COR-L47 (cell line): Measurements from ENCODE around the gene RTEL1.
"Not testable (repeated sequence)": the region's sequence is repeated elsewhere in the genome, so short reads cannot be mapped to it uniquely, and the experiment has no call there.

Source experiments
- DNase-seq: peaks from one replicate; lab custom pipeline; 2025; lab: John Stamatoyannopoulos, UW

The RTEL1 gene, protein sequence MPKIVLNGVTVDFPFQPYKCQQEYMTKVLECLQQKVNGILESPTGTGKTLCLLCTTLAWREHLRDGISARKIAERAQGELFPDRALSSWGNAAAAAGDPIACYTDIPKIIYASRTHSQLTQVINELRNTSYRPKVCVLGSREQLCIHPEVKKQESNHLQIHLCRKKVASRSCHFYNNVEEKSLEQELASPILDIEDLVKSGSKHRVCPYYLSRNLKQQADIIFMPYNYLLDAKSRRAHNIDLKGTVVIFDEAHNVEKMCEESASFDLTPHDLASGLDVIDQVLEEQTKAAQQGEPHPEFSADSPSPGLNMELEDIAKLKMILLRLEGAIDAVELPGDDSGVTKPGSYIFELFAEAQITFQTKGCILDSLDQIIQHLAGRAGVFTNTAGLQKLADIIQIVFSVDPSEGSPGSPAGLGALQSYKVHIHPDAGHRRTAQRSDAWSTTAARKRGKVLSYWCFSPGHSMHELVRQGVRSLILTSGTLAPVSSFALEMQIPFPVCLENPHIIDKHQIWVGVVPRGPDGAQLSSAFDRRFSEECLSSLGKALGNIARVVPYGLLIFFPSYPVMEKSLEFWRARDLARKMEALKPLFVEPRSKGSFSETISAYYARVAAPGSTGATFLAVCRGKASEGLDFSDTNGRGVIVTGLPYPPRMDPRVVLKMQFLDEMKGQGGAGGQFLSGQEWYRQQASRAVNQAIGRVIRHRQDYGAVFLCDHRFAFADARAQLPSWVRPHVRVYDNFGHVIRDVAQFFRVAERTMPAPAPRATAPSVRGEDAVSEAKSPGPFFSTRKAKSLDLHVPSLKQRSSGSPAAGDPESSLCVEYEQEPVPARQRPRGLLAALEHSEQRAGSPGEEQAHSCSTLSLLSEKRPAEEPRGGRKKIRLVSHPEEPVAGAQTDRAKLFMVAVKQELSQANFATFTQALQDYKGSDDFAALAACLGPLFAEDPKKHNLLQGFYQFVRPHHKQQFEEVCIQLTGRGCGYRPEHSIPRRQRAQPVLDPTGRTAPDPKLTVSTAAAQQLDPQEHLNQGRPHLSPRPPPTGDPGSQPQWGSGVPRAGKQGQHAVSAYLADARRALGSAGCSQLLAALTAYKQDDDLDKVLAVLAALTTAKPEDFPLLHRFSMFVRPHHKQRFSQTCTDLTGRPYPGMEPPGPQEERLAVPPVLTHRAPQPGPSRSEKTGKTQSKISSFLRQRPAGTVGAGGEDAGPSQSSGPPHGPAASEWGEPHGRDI (N-terminal part only)

DNA sequence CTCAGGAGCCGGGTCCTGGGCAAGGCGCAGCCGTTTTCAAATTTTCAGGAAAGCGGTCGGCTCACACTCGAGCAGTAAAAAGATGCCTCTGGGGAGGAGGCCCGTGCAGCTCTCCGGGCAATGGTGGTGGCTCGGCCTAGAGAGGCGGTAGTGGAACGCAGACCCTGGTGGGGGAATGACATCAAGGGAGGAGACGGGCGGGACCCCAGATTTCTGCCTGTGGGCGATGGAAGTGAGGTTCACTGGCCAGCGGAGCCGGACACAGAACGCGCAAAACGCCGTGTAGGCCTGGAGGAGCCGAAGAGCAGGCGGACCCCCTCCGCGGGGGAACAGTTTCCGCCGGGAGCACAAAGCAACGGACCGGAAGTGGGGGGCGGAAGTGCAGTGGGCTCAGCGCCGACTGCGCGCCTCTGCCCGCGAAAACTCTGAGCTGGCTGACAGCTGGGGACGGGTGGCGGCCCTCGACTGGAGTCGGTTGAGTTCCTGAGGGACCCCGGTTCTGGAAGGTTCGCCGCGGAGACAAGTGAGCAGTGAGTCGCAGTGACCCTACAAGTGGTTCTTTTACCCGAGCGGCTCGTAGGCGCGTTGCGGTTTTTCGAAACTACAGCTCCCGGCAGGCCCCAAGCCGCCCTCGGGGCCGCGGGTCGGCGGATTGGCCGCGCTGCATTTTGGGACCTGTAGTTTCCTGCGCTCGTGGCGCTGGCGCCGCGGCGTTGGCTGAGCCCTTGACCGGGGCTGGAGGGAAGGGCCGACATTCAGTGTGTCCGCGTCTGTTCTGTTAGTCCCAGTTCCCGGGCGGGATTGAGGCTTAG lies at the start of gene RTEL1:
TSS of gene RTEL1 (plus strand) at position 376 of the 812 bp plus-strand sequence. CDS start 1,091 bp downstream, outside the sequence.
- peak; percentile 86 for DNase-seq

DNA sequence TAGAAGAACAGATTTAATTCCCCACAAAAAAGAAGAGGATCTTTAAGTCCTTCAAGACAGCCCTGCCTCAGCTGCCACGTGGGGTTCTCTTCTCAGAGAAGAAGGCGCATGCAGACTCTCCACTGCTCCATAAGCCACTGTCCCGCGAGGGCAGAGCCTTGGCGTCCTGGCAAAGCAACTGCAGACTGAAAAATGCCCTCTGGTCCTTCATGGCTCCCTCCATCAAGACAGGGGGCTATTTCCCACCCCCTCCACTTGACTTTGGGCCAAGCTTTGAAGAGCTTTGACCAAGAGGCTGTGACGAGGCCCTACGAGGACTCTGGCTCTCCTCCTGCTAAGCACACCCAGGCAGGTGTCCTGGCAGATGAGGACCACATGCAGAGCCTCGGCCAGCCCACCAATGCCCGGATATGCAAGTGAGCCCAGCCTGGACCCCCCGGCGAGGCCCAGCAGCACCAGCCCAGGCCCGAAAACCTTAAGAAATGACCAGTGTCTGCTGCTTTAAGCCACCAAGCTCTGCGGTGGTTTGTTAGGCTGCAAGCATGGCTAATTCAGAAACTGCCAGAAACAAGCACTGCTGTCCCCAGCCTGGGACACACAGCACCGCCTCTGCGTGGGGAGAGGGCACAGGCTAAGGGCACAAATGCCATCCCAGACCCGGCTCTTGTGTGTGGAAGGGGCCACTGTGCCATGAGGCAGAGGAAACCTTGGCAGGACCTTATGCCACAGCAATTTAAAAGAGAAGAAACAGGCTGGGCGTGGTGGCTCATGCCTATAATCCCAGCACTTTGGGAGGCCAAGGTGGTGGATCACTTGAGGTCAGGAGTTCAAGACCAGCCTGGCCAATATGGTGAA lies 47.3 kb upstream of the RTEL1 start:
- no peak for DNase-seq

DNA sequence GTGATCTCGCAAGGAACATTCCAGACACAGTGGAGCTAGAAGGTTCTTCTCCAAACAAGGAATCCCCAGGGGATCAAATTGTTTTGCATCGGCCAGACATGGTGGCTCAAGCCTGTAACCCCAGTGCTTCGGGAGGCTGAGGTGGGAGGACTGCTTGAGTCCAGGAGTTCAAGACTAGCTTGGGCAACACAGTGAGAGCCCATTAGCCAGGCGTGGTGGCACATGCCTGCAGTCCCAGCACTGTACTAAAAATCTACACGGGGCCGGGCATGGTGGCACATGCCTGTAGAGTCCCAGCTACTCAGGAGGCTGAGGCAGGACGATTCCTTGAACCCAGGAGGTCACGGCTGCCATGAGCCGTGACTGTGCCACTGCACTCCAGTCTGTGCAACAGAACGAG lies 46.5 kb upstream of the RTEL1 start:
- DNase-seq: no peak

DNA sequence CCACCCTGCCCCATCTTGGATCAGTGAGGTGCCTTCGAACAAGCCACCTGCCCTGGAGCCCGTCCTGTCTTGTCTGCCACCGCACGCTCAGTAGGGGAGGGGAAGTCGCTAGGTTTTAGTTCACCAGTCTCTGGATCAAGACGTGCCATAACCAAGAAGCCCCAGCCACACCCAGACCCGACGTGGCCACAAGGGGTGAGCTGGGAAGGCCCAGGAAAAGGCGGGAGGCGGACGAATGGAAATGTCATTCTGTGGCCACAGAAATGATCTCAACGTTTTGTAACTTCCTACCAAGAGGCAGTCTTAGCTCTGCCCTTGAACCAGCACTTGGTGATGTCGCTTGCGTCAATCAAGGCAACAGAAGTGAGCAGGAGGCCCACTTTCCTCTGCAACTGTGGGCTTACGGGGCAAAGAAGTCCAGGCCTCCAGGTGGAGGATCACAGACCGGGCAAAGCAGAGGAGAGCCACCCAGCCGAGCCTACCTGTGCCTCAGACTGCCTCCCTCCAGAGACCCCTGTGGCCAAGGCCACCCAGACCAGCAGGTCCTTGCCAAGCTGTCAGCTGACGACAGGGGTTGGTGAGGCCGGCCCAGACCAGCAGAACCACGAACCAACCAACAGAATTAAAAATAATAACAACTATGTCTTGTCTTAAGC lies 45.7 kb upstream of the RTEL1 start:
- no peak for DNase-seq

- DNase-seq: not testable (repeated sequence)
These were observed 44.1 kb upstream of the RTEL1 start for GRCh38 chr20:63613863-63614594.

GRCh38 chr20:63617092-63617875 lies 40.8 kb upstream of the RTEL1 start:
- no peak for DNase-seq

DNA sequence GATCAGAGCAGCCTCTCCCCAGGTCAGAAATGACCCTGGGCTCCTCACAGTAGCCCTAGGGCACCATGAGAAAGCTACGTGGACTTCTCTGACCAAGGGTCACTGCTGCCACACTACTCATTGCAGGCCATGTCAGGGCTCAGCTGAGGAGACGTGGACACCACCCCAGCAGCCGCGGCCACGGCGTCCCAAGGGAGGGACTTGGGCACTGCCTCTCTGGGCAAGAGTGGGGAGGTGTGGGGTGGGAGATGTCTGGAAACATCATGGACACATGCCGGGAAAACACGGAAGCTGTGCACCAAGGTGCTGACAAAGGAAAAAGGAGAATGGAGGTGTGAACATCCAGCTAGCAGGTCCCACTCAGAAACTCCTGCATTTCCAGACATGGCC lies 40.2 kb upstream of the RTEL1 start:
- DNase-seq: no peak

- DNase-seq: no peak
These were observed 39.7 kb upstream of the RTEL1 start for GRCh38 chr20:63618291-63618980.

GRCh38 chr20:63619086-63619485 lies 39.0 kb upstream of the RTEL1 start:
- DNase-seq: no peak

DNA sequence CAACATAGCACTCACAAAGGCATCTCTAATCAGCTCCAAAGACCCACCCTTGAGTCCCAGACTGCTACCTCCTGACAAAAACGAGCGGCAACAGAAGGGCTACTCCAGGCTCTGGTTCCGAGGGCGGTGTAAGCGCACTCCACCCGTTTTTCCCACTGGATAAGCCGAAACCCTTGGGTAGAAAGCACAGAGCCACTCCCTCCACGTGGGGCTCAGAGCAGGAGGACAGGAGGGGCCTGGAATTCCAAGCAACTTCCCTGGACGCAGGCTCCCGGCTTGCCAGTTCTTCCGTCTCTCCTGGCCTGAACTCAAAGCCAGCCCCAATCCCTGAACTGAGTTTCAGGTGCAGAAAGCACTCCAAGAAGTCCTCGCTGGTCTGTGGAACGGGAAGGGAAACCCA lies 38.6 kb upstream of the RTEL1 start:
- no peak for DNase-seq

DNA sequence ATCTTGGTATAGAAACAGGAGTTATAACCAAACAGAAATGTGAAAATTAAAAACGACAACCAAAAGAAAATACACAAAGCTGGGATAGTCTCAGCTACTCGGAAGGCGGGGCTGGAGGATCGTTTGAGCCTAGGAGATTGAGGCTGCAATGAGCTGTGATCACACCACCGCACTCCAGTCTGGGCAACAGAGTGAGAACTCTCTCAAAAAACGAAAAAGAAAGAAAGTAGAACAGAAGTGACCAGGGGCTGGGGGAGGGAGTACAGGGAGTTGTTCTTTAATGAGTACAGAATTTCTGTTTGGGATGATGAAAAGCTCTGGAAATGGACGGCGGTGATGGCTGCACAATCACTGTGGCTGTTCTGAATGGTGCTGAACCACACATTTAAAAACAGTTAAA lies 37.1 kb upstream of the RTEL1 start:
- DNase-seq: no peak

DNA sequence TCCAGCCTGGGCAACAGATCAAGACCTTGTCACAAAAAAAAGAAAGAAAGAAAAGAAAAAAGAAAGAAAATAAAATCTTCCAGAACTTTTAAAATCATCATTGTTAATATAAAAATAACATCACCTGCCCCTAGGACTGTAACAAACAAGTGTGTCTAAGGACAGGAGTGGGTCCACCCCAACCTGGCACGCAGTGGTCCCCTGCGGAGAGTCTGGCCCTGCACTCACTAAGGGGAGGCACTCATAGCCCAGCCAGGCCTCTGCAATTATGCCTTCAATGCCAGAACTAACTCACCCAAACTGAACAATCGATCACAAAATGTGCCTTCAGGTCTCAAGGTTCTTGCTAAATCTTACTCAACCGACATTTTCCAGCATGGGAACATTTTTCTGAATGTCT lies 36.0 kb upstream of the RTEL1 start:
- no peak for DNase-seq

DNA sequence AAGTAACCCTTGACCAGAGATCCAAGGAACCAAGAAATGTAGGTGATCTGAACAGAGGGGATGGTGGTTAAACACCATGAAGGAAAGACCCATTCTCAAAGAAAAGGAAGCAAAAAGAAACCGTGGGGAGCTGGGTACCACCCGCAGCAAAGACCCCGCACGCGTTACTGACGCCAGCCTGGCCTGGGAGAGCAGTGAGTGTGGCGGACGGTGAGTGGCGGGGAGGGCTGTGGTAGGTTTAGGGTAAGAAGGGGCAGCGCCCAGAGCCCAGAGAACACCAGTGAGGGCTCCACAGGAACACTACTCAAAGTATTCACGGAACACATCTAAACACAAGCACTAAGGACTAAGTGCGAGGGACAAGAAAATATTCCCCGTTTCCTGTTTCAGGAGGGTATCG lies 35.4 kb upstream of the RTEL1 start:
- DNase-seq: no peak

- no peak for DNase-seq
These were observed 33.6 kb upstream of the RTEL1 start for GRCh38 chr20:63624486-63624885.

DNA sequence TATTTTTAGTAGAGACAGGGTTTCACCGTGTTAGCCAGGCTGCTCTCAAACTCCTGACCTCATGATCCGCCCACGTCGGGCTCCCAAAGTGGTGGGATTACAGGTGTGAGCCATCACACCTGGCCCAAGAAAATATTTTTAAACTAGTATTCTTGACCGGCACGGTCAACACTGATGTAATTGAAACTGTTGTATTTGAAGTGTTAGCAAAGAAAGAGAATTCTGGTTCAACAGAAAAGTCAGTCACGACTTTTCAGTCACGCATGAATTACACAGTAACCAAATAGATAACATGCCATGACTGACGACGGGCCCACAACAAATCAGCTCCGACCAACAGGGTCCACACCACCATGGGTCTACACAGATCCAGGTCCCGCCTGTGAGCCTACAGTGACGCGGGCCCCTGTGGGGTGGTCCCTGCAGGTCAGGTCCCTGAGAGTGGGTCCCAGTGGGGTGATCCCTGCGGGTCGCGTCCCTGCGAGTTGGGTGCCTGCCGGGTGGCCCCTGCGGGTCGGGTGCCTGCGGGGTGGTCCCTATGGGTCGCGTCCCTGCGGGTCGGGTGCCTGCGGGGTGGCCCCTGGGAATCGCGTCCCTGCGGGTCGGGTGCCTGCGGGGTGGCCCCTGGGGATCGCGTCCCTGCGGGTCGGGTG lies 32.2 kb upstream of the RTEL1 start:
- no peak for DNase-seq

- peak; percentile 84 for DNase-seq
These were observed 31.5 kb upstream of the RTEL1 start, which contains the start of gene GMEB2 for GRCh38 chr20:63626424-63627128. GMEB2 (minus strand) TSS chr20:63627101; CDS start chr20:63619397, 7,704 bp downstream.
